ENCODE data around the gene NHERF1. TPM values are rescaled to one million over a fixed set of nuclear protein-coding genes. Genes with fewer than 3 reads are reported as not detected.

NHERF1 gene
- total RNA-seq, 2 donors from 2014 or later: 20.2 to 30.9 TPM

DNA sequence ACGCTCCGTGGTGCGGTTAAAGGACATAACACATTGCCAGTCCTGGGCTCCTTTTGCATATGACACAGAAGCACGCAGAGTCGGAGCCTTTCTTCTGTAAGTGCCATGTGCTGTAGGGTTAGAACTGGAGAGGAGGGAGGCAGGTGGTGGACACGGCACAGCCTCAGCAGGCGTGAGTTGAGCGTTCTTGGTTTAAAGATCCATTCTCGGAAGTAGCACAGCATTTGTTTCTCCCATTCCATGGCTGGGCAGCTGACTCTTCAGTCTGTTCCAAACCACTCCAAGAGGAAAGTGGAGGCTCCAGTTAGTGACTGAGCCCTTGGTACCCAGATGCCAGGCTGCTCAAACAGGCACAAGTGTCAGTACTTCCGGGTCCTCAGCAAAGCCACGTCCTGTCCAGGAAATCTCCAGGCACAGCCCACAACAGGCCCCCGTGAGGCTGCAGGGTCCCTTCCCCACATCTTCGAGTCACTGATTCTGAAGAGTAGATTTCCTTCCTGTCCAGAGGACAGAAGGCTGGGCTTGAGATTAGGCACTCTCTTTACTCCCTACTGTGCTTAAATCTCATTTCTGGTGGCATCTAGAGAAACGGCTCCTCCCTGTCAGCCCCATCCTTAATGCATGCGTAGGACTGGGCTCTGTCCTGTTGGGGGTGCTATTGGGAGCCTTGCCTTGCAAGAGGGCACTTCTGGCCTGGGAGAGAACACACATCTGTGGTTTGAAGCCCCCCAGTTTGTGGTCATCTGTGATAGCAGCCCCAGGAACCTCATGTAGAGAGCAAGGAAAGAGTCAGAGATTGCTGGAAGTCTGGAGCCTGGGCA is 67.3 kb downstream of the NHERF1 start:
- H3K4me3 ChIP-seq: no peak overlapping the region
- H3K4me1 ChIP-seq: peaks cover 0 to 39% of the 10 kb centered on the region in 2 donors
- no peaks in the 10 kb centered on the region for H3K9me3 ChIP-seq
- no peak for DNase-seq (ENCODE audit: low spot score)
- no peak overlapping the region for H3K27ac ChIP-seq
- TF ChIP-seq, protein P1, sequence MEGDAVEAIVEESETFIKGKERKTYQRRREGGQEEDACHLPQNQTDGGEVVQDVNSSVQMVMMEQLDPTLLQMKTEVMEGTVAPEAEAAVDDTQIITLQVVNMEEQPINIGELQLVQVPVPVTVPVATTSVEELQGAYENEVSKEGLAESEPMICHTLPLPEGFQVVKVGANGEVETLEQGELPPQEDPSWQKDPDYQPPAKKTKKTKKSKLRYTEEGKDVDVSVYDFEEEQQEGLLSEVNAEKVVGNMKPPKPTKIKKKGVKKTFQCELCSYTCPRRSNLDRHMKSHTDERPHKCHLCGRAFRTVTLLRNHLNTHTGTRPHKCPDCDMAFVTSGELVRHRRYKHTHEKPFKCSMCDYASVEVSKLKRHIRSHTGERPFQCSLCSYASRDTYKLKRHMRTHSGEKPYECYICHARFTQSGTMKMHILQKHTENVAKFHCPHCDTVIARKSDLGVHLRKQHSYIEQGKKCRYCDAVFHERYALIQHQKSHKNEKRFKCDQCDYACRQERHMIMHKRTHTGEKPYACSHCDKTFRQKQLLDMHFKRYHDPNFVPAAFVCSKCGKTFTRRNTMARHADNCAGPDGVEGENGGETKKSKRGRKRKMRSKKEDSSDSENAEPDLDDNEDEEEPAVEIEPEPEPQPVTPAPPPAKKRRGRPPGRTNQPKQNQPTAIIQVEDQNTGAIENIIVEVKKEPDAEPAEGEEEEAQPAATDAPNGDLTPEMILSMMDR (IDR thresholded peaks at IDR 0.05): no peak
- no peaks in the 10 kb centered on the region for H3K36me3 ChIP-seq
- H3K27me3 ChIP-seq: no peaks in the 10 kb centered on the region

DNA sequence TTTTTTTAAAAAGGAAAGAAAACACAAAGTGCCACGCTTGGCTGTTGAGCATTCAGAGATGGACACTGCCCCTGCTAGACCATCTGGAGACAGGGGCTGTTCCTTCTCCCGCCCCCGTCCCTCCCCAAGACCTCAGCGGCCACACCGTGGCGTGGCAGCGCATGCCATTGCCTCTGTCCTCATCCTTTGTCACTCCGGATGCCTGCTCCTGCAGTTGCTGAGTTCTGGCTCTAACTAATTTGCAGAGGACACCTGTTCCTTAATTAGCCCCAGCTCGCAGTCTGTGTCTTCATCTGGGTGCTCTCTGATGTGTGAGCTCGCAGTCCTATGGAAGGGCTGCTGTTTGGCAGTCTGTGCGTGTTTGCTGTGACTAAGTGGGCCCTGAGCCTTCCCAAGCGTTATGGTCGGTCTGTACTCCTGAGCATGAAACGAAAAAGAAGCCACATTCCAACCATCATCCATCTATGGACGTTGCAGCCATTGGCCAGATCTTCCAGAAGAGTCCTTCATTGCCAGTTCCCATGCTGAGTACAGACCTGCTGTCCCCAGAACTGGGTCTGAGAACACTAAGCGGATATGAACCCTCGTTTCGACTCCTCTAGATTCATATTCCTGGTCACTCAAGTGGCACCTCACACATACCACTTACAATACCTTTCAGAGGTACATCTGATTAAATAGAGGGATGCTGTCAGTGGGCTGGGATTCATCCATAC is 68.6 kb downstream of the NHERF1 start:
- Histone ChIP-seq H3K27me3 (no peaks in the 10 kb centered on the region), H3K27ac (no peak overlapping the region), H3K36me3 (no peaks in the 10 kb centered on the region), H3K4me1 (peaks cover 0 to 33% of the 10 kb centered on the region in 2 donors), H3K9me3 (no peaks in the 10 kb centered on the region), H3K4me3 (no peak overlapping the region)
- TF ChIP-seq, protein P1 (IDR thresholded peaks at IDR 0.05): no peak
- DNase-seq (ENCODE audit: low spot score): no peak

DNA sequence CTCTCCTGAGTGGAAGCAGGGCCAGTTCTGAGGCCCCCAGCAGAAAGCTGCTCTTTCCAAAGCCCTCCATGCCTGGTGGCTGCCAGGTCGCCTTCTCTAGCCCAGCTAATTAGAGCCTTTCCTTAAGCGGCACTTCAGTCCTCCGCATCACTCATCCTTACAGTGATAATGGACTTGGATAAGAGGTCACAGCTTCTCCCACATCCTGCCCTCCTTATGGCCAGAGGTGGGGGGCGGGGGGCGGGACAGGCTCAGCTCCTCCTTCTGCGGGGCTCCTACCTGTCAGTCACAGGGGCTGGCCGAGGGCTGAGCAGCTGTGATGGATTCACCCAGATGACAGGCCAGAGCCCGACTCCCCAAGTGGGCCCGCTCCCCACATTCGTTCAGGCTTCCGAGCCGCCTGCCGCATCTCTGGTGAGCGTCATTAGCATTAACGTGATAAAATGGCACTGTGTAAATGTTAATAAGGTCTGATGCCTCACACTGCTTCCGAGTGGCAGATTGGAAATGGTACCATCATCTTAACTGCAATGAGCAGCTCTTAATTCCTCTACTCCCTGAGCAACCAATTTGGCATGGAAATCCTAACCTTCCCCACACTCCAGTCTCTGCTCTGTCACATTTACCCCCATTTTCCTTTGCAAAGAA is 70.0 kb downstream of the NHERF1 start:
- H3K9me3 ChIP-seq: no peaks in the 10 kb centered on the region
- H3K36me3 ChIP-seq: no peaks in the 10 kb centered on the region
- no peaks in the 10 kb centered on the region for H3K27me3 ChIP-seq
- H3K27ac ChIP-seq: no peak overlapping the region
- TF ChIP-seq, protein P1 (IDR thresholded peaks at IDR 0.05): no peak
- no peak overlapping the region for H3K4me3 ChIP-seq
- peaks cover 0 to 25% of the 10 kb centered on the region in 2 donors for H3K4me1 ChIP-seq
- DNase-seq (ENCODE audit: low spot score): no peak

Small RNA genes lying within 50 kb of the gene (microRNA-seq; reads per million reads assigned to microRNA genes)
- gene MIR3615 (ENCODE audit: borderline number of aligned reads in 2 of 2, borderline replicate concordance in 1 of 2): 21.2 to 29.7 reads per million in 2 donors

Other genes starting within 250 kb of the NHERF1 start
- gene CD300LB, start 217.2 kb upstream of the NHERF1 start, total RNA-seq: under 1 TPM in 1 of 2 donors, not detected in 1; 0.31 TPM
- gene CD300C, start 202.5 kb upstream of the NHERF1 start, total RNA-seq: under 1 TPM in 1 of 2 donors, not detected in 1; 0.98 TPM
- gene CD300H, start 181.1 kb upstream of the NHERF1 start, total RNA-seq: not detected
- not detected for gene CD300LD, start 156.3 kb upstream of the NHERF1 start, total RNA-seq
- 1 to 10 TPM in 1 of 2 donors, under 1 TPM in 1; 0.52 to 1.0 TPM for gene CD300E, start 124.9 kb upstream of the NHERF1 start, total RNA-seq
- gene CD300LF, start 35.7 kb upstream of the NHERF1 start, total RNA-seq: under 1 TPM in 1 of 2 donors, not detected in 1; 0.71 TPM
- gene RAB37, start 11.4 kb upstream of the NHERF1 start, total RNA-seq: under 1 TPM; 0.89 to 0.90 TPM
- gene NAT9, start 27.7 kb downstream of the NHERF1 start, total RNA-seq: 10 to 100 TPM; 16.2 to 18.7 TPM
- gene GRIN2C, start 111.3 kb downstream of the NHERF1 start, total RNA-seq: 10 to 100 TPM; 27.6 to 34.4 TPM
- 1 to 10 TPM; 4.1 to 7.9 TPM for gene FDXR, start 124.4 kb downstream of the NHERF1 start, total RNA-seq
- not detected for gene FADS6, start 145.0 kb downstream of the NHERF1 start, total RNA-seq
- gene USH1G, start 174.6 kb downstream of the NHERF1 start, total RNA-seq: under 1 TPM; 0.20 to 0.22 TPM
- not detected for gene OTOP2, start 175.6 kb downstream of the NHERF1 start, total RNA-seq
- not detected for gene OTOP3, start 187.3 kb downstream of the NHERF1 start, total RNA-seq
- gene HID1, start 224.1 kb downstream of the NHERF1 start, total RNA-seq: 10 to 100 TPM; 10.6 to 11.7 TPM
- gene CDR2L, start 239.0 kb downstream of the NHERF1 start, total RNA-seq: 10 to 100 TPM; 13.6 to 28.8 TPM

Measured in right atrium auricular region (tissue), 2 donors.